BLaER1 treated with 17β-estradiol and CSF1 and Interleukin-3, amounts not matched to agents 10 nM and 100 nM (cell line): ENCODE measurements around the gene C1QTNF9B.

Source experiments
- H3K27ac ChIP-seq, 11 experiments: shearing (Covaris generic); formaldehyde crosslinking; 2 replicates each; pipeline ENCODE4 v1.8.1; 2022
- H3K27me3 ChIP-seq, 11 experiments: shearing (Covaris generic); formaldehyde crosslinking; 2 replicates each; pipeline ENCODE4 v1.8.1; 2022
- H3K36me3 ChIP-seq, 11 experiments: shearing (Covaris generic); formaldehyde crosslinking; 2 replicates each; pipeline ENCODE4 v1.8.1; 2022
- H3K4me1 ChIP-seq, 10 experiments: shearing (Covaris generic); formaldehyde crosslinking; 2 replicates each; pipeline ENCODE4 v1.8.1; 2022
- H3K4me2 ChIP-seq, 11 experiments: shearing (Covaris generic); formaldehyde crosslinking; 2 replicates each; pipeline ENCODE4 v1.8.1; 2022
- H3K4me3 ChIP-seq, 10 experiments: shearing (Covaris generic); formaldehyde crosslinking; 2 replicates each; pipeline ENCODE4 v1.8.1; 2022
- H3K9ac ChIP-seq, 11 experiments: shearing (Covaris generic); formaldehyde crosslinking; 2 replicates each; pipeline ENCODE4 v1.8.1; 2022
- H3K9me3 ChIP-seq, 11 experiments: shearing (Covaris generic); formaldehyde crosslinking; replicated peaks in 1 of 11; 2 replicates each; pipeline ENCODE4 v1.8.1; 2022
- H4K20me1 ChIP-seq, 11 experiments: shearing (Covaris generic); formaldehyde crosslinking; 2 replicates each; pipeline ENCODE4 v1.8.1; 2022
- Cebpa-rat ChIP-seq, 11 experiments: shearing (Covaris generic); IDR thresholded peaks; 2 replicates each; pipeline ENCODE4 v1.8.1; 2022

Gene C1QTNF9B

GRCh38 chr13:23847497-23847896 lies 49.8 kb downstream of the C1QTNF9B start:
- no peak for TF ChIP-seq Cebpa-rat (IDR thresholded peaks at IDR 0.05)
- H3K9me3 ChIP-seq = no peaks in the 10 kb centered on the region
- H3K4me1 ChIP-seq = peaks cover 37 to 82% (median 71%) of the 10 kb centered on the region in 10 experiments
- no peak overlapping the region for H3K4me3 ChIP-seq
- no peaks in the 10 kb centered on the region for H3K27me3 ChIP-seq
- H3K36me3 ChIP-seq = peaks cover 0 to 6% (median 0%) of the 10 kb centered on the region in 11 experiments; a peak in 1 of 22 replicates
- H3K27ac ChIP-seq = no peak overlapping the region
- peak overlapping the region; percentile 22 to 89 (median 80); a peak in 20 of 22 replicates for H3K4me2 ChIP-seq
- H3K9ac ChIP-seq = no peak overlapping the region
- H4K20me1 ChIP-seq = no peaks in the 10 kb centered on the region

DNA sequence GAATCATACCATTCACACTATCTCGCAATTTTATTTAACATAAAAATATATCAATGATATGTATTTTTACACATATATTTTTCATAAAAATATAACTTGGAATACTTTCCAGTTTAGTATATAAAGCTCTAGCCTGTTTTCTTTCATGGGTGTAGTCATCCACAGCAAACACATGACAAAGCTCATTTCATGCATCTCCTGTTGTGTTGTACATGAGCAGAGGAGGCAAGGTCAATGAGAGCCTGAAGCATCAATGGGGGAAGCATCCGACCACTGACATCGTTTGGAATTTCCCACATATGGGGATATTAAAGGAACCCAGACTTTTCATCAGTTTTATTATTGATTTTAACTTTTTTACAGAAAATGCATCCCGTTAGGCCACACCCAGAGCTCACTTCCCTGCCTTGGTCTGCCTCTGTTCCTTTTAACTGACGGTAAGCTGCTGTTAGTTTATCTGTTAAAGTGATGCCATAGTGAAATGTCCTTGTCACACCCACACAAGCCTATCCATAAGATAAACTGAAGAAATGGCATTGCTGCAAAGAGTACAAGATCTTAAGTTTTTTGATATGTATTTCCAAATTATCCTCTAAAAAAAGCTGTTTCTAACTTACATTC lies 52.1 kb downstream of the C1QTNF9B start:
- no peak for TF ChIP-seq Cebpa-rat (IDR thresholded peaks at IDR 0.05)
- peaks cover 0 to 11% (median 0%) of the 10 kb centered on the region in 11 experiments; a peak in 4 of 22 replicates for H3K36me3 ChIP-seq
- no peak overlapping the region for H3K27ac ChIP-seq
- no peaks in the 10 kb centered on the region for H3K27me3 ChIP-seq
- no peak overlapping the region for H3K4me3 ChIP-seq
- H3K4me2 ChIP-seq = peak overlapping the region; percentile 3 to 89 (median 63); a peak in 20 of 22 replicates
- no peaks in the 10 kb centered on the region for H4K20me1 ChIP-seq
- H3K4me1 ChIP-seq = peaks cover 37 to 81% (median 71%) of the 10 kb centered on the region in 10 experiments
- H3K9me3 ChIP-seq = no peaks in the 10 kb centered on the region
- H3K9ac ChIP-seq = no peak overlapping the region

DNA sequence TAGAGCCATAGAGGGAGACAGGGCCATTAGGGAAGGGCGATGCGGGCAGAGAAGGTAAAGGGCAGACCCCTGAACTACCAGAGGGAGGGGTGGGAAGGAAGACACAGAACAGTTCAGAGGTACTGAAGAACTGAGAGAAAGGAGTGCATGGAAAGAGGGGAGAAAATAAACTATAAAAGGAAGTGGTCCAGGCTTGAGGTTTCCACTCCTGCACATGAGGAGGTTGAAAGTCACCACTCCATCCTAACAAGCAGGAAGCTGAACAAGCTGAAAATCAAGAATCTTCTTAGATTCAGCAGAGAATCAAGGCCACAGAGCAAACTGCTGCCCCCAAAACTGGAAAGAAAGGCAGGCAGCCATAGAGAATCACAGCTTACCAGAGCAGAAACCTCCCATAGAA lies 53.2 kb downstream of the C1QTNF9B start:
- H3K4me2 ChIP-seq = peak overlapping the region; percentile 7 to 86 (median 70); a peak in 20 of 22 replicates
- H4K20me1 ChIP-seq = no peaks in the 10 kb centered on the region
- H3K9me3 ChIP-seq = no peaks in the 10 kb centered on the region
- H3K27ac ChIP-seq = 0 out of 22 replicates have a peak overlapping the region, but pooled peaks of 1 of the 11 experiments have one; percentile 6
- H3K36me3 ChIP-seq = peaks cover 0 to 13% (median 0%) of the 10 kb centered on the region in 11 experiments; a peak in 4 of 22 replicates
- no peaks in the 10 kb centered on the region for H3K27me3 ChIP-seq
- H3K4me3 ChIP-seq = no peak overlapping the region
- peak overlapping the region in 2 of 11 experiments; percentile 29 to 36; a peak in 3 of 22 replicates for H3K9ac ChIP-seq
- H3K4me1 ChIP-seq = peaks cover 37 to 70% (median 65%) of the 10 kb centered on the region in 10 experiments
- TF ChIP-seq Cebpa-rat (IDR thresholded peaks at IDR 0.05) = no peak

DNA sequence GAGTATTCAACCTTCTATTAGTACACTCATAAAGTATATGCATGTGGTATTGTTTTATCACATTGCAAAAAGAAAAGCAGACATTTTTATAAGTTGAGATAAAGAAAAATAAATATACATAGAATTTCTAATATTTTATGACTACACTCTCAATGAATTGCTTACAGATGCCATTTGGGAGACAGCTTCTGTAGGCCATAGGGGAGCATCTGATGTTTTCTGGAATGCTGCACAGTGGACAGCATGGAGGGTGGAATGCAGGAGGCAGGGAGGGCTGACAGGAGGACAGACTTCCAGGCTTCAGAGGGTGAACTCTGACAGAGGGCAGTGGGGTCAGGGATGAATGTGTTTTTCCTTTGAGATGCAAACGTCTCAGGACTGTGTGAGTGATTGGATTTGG lies 53.9 kb downstream of the C1QTNF9B start:
- H3K27ac ChIP-seq = no peak overlapping the region
- H3K27me3 ChIP-seq = no peaks in the 10 kb centered on the region
- H3K4me1 ChIP-seq = peaks cover 30 to 63% (median 58%) of the 10 kb centered on the region in 10 experiments
- no peaks in the 10 kb centered on the region for H4K20me1 ChIP-seq
- H3K4me3 ChIP-seq = no peak overlapping the region
- TF ChIP-seq Cebpa-rat (IDR thresholded peaks at IDR 0.05) = no peak
- H3K9ac ChIP-seq = no peak overlapping the region
- H3K9me3 ChIP-seq = no peaks in the 10 kb centered on the region
- peak overlapping the region in 9 of 11 experiments; percentile 46 to 86 (median 70); a peak in 17 of 22 replicates for H3K4me2 ChIP-seq
- H3K36me3 ChIP-seq = peaks cover 0 to 13% (median 0%) of the 10 kb centered on the region in 11 experiments; a peak in 4 of 22 replicates

GRCh38 chr13:23842406-23842805 lies 54.9 kb downstream of the C1QTNF9B start:
- Histone ChIP-seq H3K9me3 (no peaks in the 10 kb centered on the region), H3K27me3 (no peaks in the 10 kb centered on the region), H3K4me2 (peak overlapping the region in 4 of 11 experiments; percentile 3 to 39 (median 24); a peak in 4 of 22 replicates), H3K36me3 (peaks cover 0 to 15% (median 0%) of the 10 kb centered on the region in 11 experiments; a peak in 5 of 22 replicates), H3K9ac (no peak overlapping the region), H4K20me1 (no peaks in the 10 kb centered on the region), H3K4me1 (peaks cover 27 to 53% (median 47%) of the 10 kb centered on the region in 10 experiments), H3K27ac (no peak overlapping the region), H3K4me3 (no peak overlapping the region)
- no peak for TF ChIP-seq Cebpa-rat (IDR thresholded peaks at IDR 0.05)
